A549 (cell line): Measurements from ENCODE around the gene CCDC57. TPM values are rescaled to one million over a fixed set of nuclear protein-coding genes. Genes with fewer than 3 reads are reported as not detected.

Experiments
- ATAC-seq, 2 experiments: fragments of 200-7000 bp in 1 of 2; fragments of >200 bp in 1 of 2; cut with Nextera tagmentation in 1 of 2; cut with Tn5 transposase in 1 of 2; 3 replicates each; pipeline versions ENCODE4 v1.8.0 to v1.9.1; 2018 to 2020; ENCODE audit warnings: mild to moderate bottlenecking in 1 of 2, moderate library complexity in 1 of 2
- CTCF ChIA-PET: fragments of 300-600 bp; sonication (Branson Sonifier 250); formaldehyde crosslinking; extraction: SDS; loops from one replicate; lab custom pipeline; 2021; ENCODE audit warnings: antibody characterized with exemption, inconsistent platforms; lab: Yijun Ruan, JAX
- POLR2A ChIA-PET: fragments of 350-600 bp; formaldehyde crosslinking; extraction: SDS; loops from one replicate; lab custom pipeline; 2021; ENCODE audit warnings: antibody characterized with exemption, inconsistent platforms; lab: Yijun Ruan, JAX
- DNase-seq, 2 experiments: peaks; one replicate each; pipeline versions ENCODE4 v3.0.0 to v3.0.0-alpha.2; 2011 to 2016; ENCODE audit warnings: low read depth in 1 of 2, low spot score in 1 of 2
- FAIRE-seq: peaks from 2 replicates; lab custom pipeline; 2011; peaks lifted over from hg19 to GRCh38; lab: Jason Lieb, UNC
- H3K27ac ChIP-seq, 2 experiments: fragments of >200 bp; sonication (Bioruptor Twin); formaldehyde crosslinking; 3 replicates each; pipeline ENCODE4 v1.5.1; 2016 to 2017
- H3K4me1 ChIP-seq: fragments of >200 bp; sonication (Bioruptor Twin); formaldehyde crosslinking; 3 replicates; pipeline ENCODE4 v1.6.1; 2016
- H3K4me2 ChIP-seq: fragments of >200 bp; sonication (Bioruptor Twin); formaldehyde crosslinking; 3 replicates; pipeline ENCODE4 v1.6.1; 2016
- H3K4me3 ChIP-seq: fragments of >200 bp; sonication (Bioruptor Twin); formaldehyde crosslinking; 3 replicates; pipeline ENCODE4 v1.5.1; 2016
- H3K9me3 ChIP-seq: fragments of >200 bp; sonication (Bioruptor Twin); formaldehyde crosslinking; 3 replicates; pipeline ENCODE4 v1.6.1; 2016
- BCL3 ChIP-seq: fragments of >200 bp; sonication (Bioruptor Twin); formaldehyde crosslinking; IDR thresholded peaks from 3 replicates; pipeline ENCODE4 v1.6.1; 2016
- BHLHE40 ChIP-seq: IDR thresholded peaks from 2 replicates; pipeline ENCODE4 v1.6.1; 2012; ENCODE audit warnings: low read depth, low read length, inconsistent platforms
- CBX8 ChIP-seq: fragments of 200-600 bp; sonication (generic); IDR thresholded peaks from 2 replicates; pipeline ENCODE4 v1.6.1; 2016
- E2F6 ChIP-seq: IDR thresholded peaks from 2 replicates; pipeline ENCODE4 v1.6.1; 2012; ENCODE audit warnings: low read depth, borderline replicate concordance
- EHF ChIP-seq: fragments of 250-450 bp; sonication (Bioruptor Pico); IDR thresholded peaks from 2 replicates; pipeline ENCODE4 v1.5.0; 2020; ENCODE audit warnings: mild to moderate bottlenecking
- ESRRA ChIP-seq: fragments of 150-350 bp; IDR thresholded peaks from 2 replicates; pipeline ENCODE4 v1.6.1; 2014; ENCODE audit warnings: mild to moderate bottlenecking, low read length, borderline replicate concordance
- HDAC2 ChIP-seq: fragments of 200-600 bp; sonication (generic); IDR thresholded peaks from 2 replicates; pipeline ENCODE4 v1.6.1; 2016
- JUN ChIP-seq, 2 experiments: fragments of >200 bp; sonication (Bioruptor Twin); formaldehyde crosslinking; IDR thresholded peaks; 2 replicates in 1 of 2; 3 replicates in 1 of 2; pipeline ENCODE4 v1.6.1; 2016 to 2017
- KDM1A ChIP-seq: fragments of 200-600 bp; sonication (generic); IDR thresholded peaks from 2 replicates; pipeline ENCODE4 v1.6.1; 2016; ENCODE audit warnings: low read depth, mild to moderate bottlenecking
- KDM5A ChIP-seq: fragments of 200-600 bp; sonication (generic); IDR thresholded peaks from 2 replicates; pipeline ENCODE4 v1.6.1; 2016; ENCODE audit warnings: antibody characterized with exemption, mild to moderate bottlenecking
- MAZ ChIP-seq: fragments of 150-350 bp; IDR thresholded peaks from 2 replicates; pipeline ENCODE4 v1.6.1; 2014; ENCODE audit warnings: antibody characterized with exemption, low read depth, low read length, borderline replicate concordance
- NPAS2 ChIP-seq: fragments of 250-450 bp; sonication (Bioruptor Pico); IDR thresholded peaks from 2 replicates; pipeline ENCODE4 v1.8.0; 2022; ENCODE audit warnings: mild to moderate bottlenecking, moderate library complexity, borderline replicate concordance
- NR3C1 ChIP-seq: fragments of >200 bp; sonication (Bioruptor Twin); formaldehyde crosslinking; IDR thresholded peaks from 3 replicates; pipeline ENCODE4 v1.6.1; 2017
- POLR2A ChIP-seq: IDR thresholded peaks from 2 replicates; pipeline ENCODE4 v1.6.1; 2012; ENCODE audit warnings: mild to moderate bottlenecking, low read length
- POLR2AphosphoS2 ChIP-seq: conservative IDR thresholded peaks from 2 replicates; pipeline ENCODE4 v1.6.1; 2012; ENCODE audit warnings: low read length, improper control_type of control experiment, inconsistent platforms
- RAD21 ChIP-seq, 2 experiments: fragments of >200 bp in 1 of 2; sonication (Bioruptor Twin) in 1 of 2; formaldehyde crosslinking in 1 of 2; IDR thresholded peaks in 1 of 2; conservative IDR thresholded peaks in 1 of 2; 2 replicates in 1 of 2; 3 replicates in 1 of 2; pipeline ENCODE4 v1.6.1; 2012 to 2018; ENCODE audit warnings: inconsistent platforms in 1 of 2
- TFCP2L1 ChIP-seq: fragments of 250-450 bp; sonication (Bioruptor Pico); IDR thresholded peaks from 2 replicates; pipeline ENCODE4 v1.5.0; 2021; ENCODE audit warnings: mild to moderate bottlenecking
- TP53 ChIP-seq: fragments of 250-450 bp; sonication (Bioruptor Pico); IDR thresholded peaks from 2 replicates; pipeline ENCODE4 v1.5.0; 2021; ENCODE audit warnings: mild to moderate bottlenecking, moderate library complexity
- ZNF302 ChIP-seq: fragments of 250-450 bp; sonication (Bioruptor Pico); IDR thresholded peaks from 2 replicates; pipeline ENCODE4 v1.9.0; 2021; ENCODE audit warnings: inconsistent platforms, mild to moderate bottlenecking, moderate library complexity
- WGBS: methylation state at CpG from one replicate; pipeline ENCODE4 v1.1.6; 2017; ENCODE audit errors: missing lambda C conversion rate; 5-methylcytosine and 5-hydroxymethylcytosine counted together
- polyA plus RNA-seq, 4 experiments: library from polyadenylated mRNA; depleted of rRNA in 3 of 4; stranded (reverse); fragments of >200 nt; fragmentation: RNase III in 1 of 4; extraction: RNeasy Plus Mini Kit Qiagen cat#74134 plus additional on column Dnase treatment in 1 of 4; gene quantifications; 2 replicates in 3 of 4; 3 replicates in 1 of 4; pipeline ENCODE4 v1.2.3, GENCODE V29; 2011 to 2017
- TF ChIP-seq, protein P1 (sequence below): fragments of 250-450 bp; sonication (Bioruptor Pico); IDR thresholded peaks from 2 replicates; pipeline ENCODE4 v1.5.0; 2021; ENCODE audit warnings: mild to moderate bottlenecking, moderate library complexity, borderline replicate concordance
- TF ChIP-seq, protein P2 (sequence below): fragments of 200-600 bp; sonication (generic); IDR thresholded peaks from 2 replicates; pipeline ENCODE4 v1.6.1; 2016; ENCODE audit warnings: antibody characterized with exemption, mild to moderate bottlenecking, moderate library complexity

CCDC57 gene
- polyA plus RNA-seq, 2 of the 4 experiments (the other 2 are of a cell fraction) = 18.2 to 18.5 TPM

DNA sequence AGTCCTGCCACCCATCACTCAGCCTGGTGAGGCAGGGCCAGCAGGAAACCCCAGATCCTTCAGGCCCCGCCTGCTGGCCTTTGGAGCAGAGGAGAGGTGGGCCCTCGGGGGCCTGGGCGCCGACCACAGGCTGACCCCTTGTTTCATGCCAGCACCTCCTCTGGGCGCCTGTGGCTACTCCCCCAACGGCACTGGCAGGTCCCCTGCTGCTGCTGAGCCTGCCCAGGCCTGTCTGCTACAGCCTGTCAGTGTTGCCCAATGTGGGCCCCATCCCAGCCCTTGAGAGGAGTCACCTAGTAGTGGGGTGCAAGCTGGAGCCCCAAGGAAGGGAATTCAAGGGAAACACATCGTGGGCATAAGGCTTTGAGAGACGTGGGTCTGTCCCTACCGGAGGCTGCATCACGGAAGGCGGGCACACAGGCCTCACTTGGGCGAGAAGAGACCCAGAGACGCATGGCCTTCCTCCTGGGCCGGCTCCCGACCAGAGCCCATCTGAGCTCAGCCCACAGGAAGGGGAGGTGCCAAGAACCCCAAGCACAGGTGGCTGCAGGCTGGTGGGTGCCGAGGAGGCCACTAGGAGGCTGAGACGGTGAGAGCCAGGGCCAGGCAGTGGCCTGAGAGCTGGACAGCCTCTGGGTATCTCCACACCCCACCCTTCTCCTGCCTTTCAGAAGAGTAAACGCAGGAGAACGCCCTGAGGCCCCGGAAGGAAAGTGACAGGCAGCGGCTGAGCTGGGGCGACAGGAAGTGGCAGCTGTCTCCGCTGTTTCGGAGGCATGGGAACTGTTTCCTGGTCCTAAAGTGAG, 106.6 kb downstream of the CCDC57 start:
- POLR2A ChIA-PET = interaction anchor here (1.7 kb wide), 1 partner anchor 8 kb away, joined by 10 read pairs; the partner anchor contains the start of gene FASN
- no peaks in the 10 kb centered on the region for H3K9me3 ChIP-seq
- peak overlapping the region; percentile 54 to 73 for H3K27ac ChIP-seq
- peak; percentile 77 to 87 for ATAC-seq
- FAIRE-seq = no peak
- no peak overlapping the region for H3K4me3 ChIP-seq
- peak; percentile 82 to 88 for DNase-seq
- peak overlapping the region; percentile 48 for H3K4me2 ChIP-seq
- H3K4me1 ChIP-seq = peaks cover 53% of the 10 kb centered on the region
- CTCF ChIA-PET = interaction anchor here (0.5 to 4.2 kb wide), 17 partner anchors 9 to 212 kb away, joined by 3 to 35 read pairs (median 3); no protein-coding TSS in a partner anchor
- TF ChIP-seq JUN (IDR thresholded peaks at IDR 0.05) (peak in 1 of 2 experiments; percentile 15; a peak in 1 of 5 replicates), POLR2A (peak; percentile 60), RAD21 (conservative IDR thresholded peaks at IDR 0.05 in 1 of 2, IDR thresholded peaks at IDR 0.05 in 1 of 2) (0 out of 5 replicates have a peak, but pooled peaks of 1 of the 2 experiments have one; percentile 15)
- TF ChIP-seq, protein P1, sequence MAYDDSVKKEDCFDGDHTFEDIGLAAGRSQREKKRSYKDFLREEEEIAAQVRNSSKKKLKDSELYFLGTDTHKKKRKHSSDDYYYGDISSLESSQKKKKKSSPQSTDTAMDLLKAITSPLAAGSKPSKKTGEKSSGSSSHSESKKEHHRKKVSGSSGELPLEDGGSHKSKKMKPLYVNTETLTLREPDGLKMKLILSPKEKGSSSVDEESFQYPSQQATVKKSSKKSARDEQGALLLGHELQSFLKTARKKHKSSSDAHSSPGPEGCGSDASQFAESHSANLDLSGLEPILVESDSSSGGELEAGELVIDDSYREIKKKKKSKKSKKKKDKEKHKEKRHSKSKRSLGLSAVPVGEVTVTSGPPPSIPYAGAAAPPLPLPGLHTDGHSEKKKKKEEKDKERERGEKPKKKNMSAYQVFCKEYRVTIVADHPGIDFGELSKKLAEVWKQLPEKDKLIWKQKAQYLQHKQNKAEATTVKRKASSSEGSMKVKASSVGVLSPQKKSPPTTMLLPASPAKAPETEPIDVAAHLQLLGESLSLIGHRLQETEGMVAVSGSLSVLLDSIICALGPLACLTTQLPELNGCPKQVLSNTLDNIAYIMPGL (CRISPR knock-in tag) = no peak
- 50% methylated on average over 24 of the region's 24 CpGs for whole genome bisulfite sequencing

- WGBS = 90% methylated on average over 8 of the region's 13 CpGs
- ChIA-PET POLR2A (interaction anchor here (1.7 kb wide), 1 partner anchor 7 kb away, joined by 10 read pairs; the partner anchor contains the start of gene FASN), CTCF (interaction anchor here (0.5 to 4.2 kb wide), 14 partner anchors 9 to 211 kb away, joined by 3 to 35 read pairs (median 4); no protein-coding TSS in a partner anchor)
- Histone ChIP-seq H3K4me1 (peaks cover 54% of the 10 kb centered on the region), H3K27ac (peak overlapping the region; percentile 54 to 73; a peak in 4 of 6 replicates), H3K4me2 (peak overlapping the region; percentile 48), H3K9me3 (no peaks in the 10 kb centered on the region), H3K4me3 (no peak overlapping the region)
- DNase-seq (no peak), ATAC-seq (no peak), FAIRE-seq (no peak)
- TF ChIP-seq ESRRA (no peak), POLR2AphosphoS2 (0 out of 2 replicates have a peak, but pooled peaks have one; percentile 29)
These were observed 107.2 kb downstream of the CCDC57 start for GRCh38 chr17:82105417-82105881.

DNA sequence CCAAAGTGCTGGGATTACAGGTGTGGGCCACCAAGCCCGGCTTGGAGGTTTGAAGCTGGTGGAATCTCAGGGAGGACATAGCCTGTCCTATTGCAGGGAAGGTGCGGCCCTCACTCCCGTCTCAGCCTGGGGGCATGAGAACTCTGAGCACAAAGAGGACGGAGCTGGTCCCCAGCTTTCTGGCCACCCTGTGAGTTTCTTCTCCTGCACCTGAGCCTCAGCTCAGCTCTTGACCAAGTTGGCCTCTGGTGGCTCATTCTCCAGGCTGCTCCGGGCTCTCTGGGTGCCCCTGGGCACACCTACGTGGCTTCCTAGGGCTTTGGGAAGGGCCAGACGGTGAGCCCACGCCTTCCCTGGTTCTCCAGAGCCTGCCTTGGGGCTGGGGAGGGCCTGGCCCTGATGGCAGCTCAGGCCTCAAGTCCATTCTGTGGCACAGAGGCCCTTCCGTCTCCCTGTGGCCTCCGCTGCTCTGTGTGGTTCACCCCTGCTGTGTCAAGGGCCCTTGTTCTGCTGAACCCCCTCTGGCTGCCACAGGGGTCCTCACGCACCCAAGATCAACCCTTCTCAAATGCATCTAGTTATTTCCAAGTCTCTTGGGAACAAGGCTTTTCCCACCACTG, 107.7 kb downstream of the CCDC57 start:
- DNase-seq = no peak
- ATAC-seq = no peak
- H3K27ac ChIP-seq = peak overlapping the region in 1 of 2 experiments; percentile 5; a peak in 1 of 6 replicates
- FAIRE-seq = no peak
- H3K4me2 ChIP-seq = no peak overlapping the region
- 87% methylated on average over 11 of the region's 11 CpGs for WGBS
- no peak overlapping the region for H3K4me3 ChIP-seq
- TF ChIP-seq ZNF302 (CRISPR knock-in tag) (no peak), TFCP2L1 (CRISPR knock-in tag) (no peak), BCL3 (no peak), HDAC2 (no peak), RAD21 (conservative IDR thresholded peaks at IDR 0.05 in 1 of 2, IDR thresholded peaks at IDR 0.05 in 1 of 2) (no peak), TP53 (CRISPR knock-in tag) (no peak), NPAS2 (CRISPR knock-in tag) (no peak), NR3C1 (no peak), CBX8 (no peak), MAZ (no peak), BHLHE40 (no peak), KDM1A (no peak), E2F6 (no peak), EHF (CRISPR knock-in tag) (no peak), KDM5A (no peak), POLR2AphosphoS2 (no peak)
- TF ChIP-seq, protein P2, sequence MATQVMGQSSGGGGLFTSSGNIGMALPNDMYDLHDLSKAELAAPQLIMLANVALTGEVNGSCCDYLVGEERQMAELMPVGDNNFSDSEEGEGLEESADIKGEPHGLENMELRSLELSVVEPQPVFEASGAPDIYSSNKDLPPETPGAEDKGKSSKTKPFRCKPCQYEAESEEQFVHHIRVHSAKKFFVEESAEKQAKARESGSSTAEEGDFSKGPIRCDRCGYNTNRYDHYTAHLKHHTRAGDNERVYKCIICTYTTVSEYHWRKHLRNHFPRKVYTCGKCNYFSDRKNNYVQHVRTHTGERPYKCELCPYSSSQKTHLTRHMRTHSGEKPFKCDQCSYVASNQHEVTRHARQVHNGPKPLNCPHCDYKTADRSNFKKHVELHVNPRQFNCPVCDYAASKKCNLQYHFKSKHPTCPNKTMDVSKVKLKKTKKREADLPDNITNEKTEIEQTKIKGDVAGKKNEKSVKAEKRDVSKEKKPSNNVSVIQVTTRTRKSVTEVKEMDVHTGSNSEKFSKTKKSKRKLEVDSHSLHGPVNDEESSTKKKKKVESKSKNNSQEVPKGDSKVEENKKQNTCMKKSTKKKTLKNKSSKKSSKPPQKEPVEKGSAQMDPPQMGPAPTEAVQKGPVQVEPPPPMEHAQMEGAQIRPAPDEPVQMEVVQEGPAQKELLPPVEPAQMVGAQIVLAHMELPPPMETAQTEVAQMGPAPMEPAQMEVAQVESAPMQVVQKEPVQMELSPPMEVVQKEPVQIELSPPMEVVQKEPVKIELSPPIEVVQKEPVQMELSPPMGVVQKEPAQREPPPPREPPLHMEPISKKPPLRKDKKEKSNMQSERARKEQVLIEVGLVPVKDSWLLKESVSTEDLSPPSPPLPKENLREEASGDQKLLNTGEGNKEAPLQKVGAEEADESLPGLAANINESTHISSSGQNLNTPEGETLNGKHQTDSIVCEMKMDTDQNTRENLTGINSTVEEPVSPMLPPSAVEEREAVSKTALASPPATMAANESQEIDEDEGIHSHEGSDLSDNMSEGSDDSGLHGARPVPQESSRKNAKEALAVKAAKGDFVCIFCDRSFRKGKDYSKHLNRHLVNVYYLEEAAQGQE = no peak
- CTCF ChIA-PET = interaction anchor here (0.8 to 4.1 kb wide), 8 partner anchors 9 to 309 kb away, joined by 3 to 22 read pairs (median 4); no protein-coding TSS in a partner anchor
- POLR2A ChIA-PET = no interaction called here
- H3K9me3 ChIP-seq = no peaks in the 10 kb centered on the region
- H3K4me1 ChIP-seq = peaks cover 55% of the 10 kb centered on the region
